ENCODE results near the gene TRPC1.
"Not testable (repeated sequence)": the region's sequence is repeated elsewhere in the genome, so short reads cannot be mapped to it uniquely, and the experiment has no call there.

Gene TRPC1

GRCh38 chr3:142723968-142724681 lies at the start of gene TRPC1:
Gene TRPC1, plus strand, starts transcription at chr3:142724034. Its CDS starts 526 bp downstream, at chr3:142724560.
- DNase-seq (ENCODE audit: low read depth in 2 of 2), result peak; percentile 51 to 62

GRCh38 chr3:142676151-142676550 lies 47.7 kb upstream of the TRPC1 start:
- no peak for DNase-seq (ENCODE audit: low read depth in 2 of 2)

- no peak for DNase-seq (ENCODE audit: low read depth in 2 of 2)
Measured at GRCh38 chr3:142680710-142681109, 43.1 kb upstream of the TRPC1 start.

- DNase-seq (ENCODE audit: low read depth in 2 of 2), result no peak
Measured at GRCh38 chr3:142690613-142691012, 33.2 kb upstream of the TRPC1 start.

- DNase-seq (ENCODE audit: low read depth in 2 of 2), result no peak
Measured at GRCh38 chr3:142691527-142691926, 32.3 kb upstream of the TRPC1 start.

GRCh38 chr3:142693136-142693853 lies 30.5 kb upstream of the TRPC1 start:
- DNase-seq (ENCODE audit: low read depth in 2 of 2), result no peak

GRCh38 chr3:142694225-142694624 lies 29.6 kb upstream of the TRPC1 start:
- no peak for DNase-seq (ENCODE audit: low read depth in 2 of 2)

GRCh38 chr3:142705198-142705597 lies 18.6 kb upstream of the TRPC1 start:
- no peak for DNase-seq (ENCODE audit: low read depth in 2 of 2)

- no peak for DNase-seq (ENCODE audit: low read depth in 2 of 2)
Measured at GRCh38 chr3:142706321-142707127, 17.3 kb upstream of the TRPC1 start.

GRCh38 chr3:142709207-142709606 lies 14.6 kb upstream of the TRPC1 start:
- no peak for DNase-seq (ENCODE audit: low read depth in 2 of 2)

GRCh38 chr3:142714882-142715281 lies 9.0 kb upstream of the TRPC1 start:
- not testable (repeated sequence) for DNase-seq (ENCODE audit: low read depth in 2 of 2)

GRCh38 chr3:142716102-142716501 lies 7.7 kb upstream of the TRPC1 start:
- DNase-seq (ENCODE audit: low read depth in 2 of 2), result no peak

- DNase-seq (ENCODE audit: low read depth in 2 of 2), result no peak
Measured at GRCh38 chr3:142723665-142723967, 218 bp upstream of the TRPC1 start.

GRCh38 chr3:142724682-142725356 lies 985 bp downstream of the TRPC1 start:
- peak in 1 of 2 donors; percentile 7 for DNase-seq (ENCODE audit: low read depth in 2 of 2)

- DNase-seq (ENCODE audit: low read depth in 2 of 2), result no peak
Measured at GRCh38 chr3:142725357-142725739, 1.5 kb downstream of the TRPC1 start.

GRCh38 chr3:142726017-142726416 lies 2.2 kb downstream of the TRPC1 start:
- no peak for DNase-seq (ENCODE audit: low read depth in 2 of 2)

GRCh38 chr3:142732066-142732465 lies 8.2 kb downstream of the TRPC1 start:
- DNase-seq (ENCODE audit: low read depth in 2 of 2), result no peak

- no peak for DNase-seq (ENCODE audit: low read depth in 2 of 2)
Measured at GRCh38 chr3:142734834-142735233, 11.0 kb downstream of the TRPC1 start.

- no peak for DNase-seq (ENCODE audit: low read depth in 2 of 2)
Measured at GRCh38 chr3:142735462-142735861, 11.6 kb downstream of the TRPC1 start.

- DNase-seq (ENCODE audit: low read depth in 2 of 2), result no peak
Measured at GRCh38 chr3:142738396-142738795, 14.6 kb downstream of the TRPC1 start.

- no peak for DNase-seq (ENCODE audit: low read depth in 2 of 2)
Measured at GRCh38 chr3:142746646-142747045, 22.8 kb downstream of the TRPC1 start.

GRCh38 chr3:142750531-142750930 lies 26.7 kb downstream of the TRPC1 start:
- not testable (repeated sequence) for DNase-seq (ENCODE audit: low read depth in 2 of 2)

Data from stimulated activated CD4-positive, alpha-beta T cell treated with anti-CD3 and anti-CD28 coated beads, Interleukin-15, amount 100 ng/mL, for 48 hours (primary cell).